ENCODE data around the gene DCLK1. TPM values are rescaled to one million over a fixed set of nuclear protein-coding genes. Genes with fewer than 3 reads are reported as not detected.
"Not testable (repeated sequence)": the region's sequence is repeated elsewhere in the genome, so short reads cannot be mapped to it uniquely, and the experiment has no call there.

Gene DCLK1
- total RNA-seq, 1 donor from 2014 or later = 2.2 TPM

- TF ChIP-seq, protein P1, sequence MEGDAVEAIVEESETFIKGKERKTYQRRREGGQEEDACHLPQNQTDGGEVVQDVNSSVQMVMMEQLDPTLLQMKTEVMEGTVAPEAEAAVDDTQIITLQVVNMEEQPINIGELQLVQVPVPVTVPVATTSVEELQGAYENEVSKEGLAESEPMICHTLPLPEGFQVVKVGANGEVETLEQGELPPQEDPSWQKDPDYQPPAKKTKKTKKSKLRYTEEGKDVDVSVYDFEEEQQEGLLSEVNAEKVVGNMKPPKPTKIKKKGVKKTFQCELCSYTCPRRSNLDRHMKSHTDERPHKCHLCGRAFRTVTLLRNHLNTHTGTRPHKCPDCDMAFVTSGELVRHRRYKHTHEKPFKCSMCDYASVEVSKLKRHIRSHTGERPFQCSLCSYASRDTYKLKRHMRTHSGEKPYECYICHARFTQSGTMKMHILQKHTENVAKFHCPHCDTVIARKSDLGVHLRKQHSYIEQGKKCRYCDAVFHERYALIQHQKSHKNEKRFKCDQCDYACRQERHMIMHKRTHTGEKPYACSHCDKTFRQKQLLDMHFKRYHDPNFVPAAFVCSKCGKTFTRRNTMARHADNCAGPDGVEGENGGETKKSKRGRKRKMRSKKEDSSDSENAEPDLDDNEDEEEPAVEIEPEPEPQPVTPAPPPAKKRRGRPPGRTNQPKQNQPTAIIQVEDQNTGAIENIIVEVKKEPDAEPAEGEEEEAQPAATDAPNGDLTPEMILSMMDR (conservative IDR thresholded peaks at IDR 0.05; ENCODE audit: low read depth, low read length) = no peak
- DNase-seq (ENCODE audit: low read depth) = no peak
- H3K4me3 ChIP-seq (ENCODE audit: low read depth, low read length) = no peak overlapping the region
These were observed 48.8 kb downstream of the DCLK1 start for GRCh38 chr13:36082396-36082795.

DNA sequence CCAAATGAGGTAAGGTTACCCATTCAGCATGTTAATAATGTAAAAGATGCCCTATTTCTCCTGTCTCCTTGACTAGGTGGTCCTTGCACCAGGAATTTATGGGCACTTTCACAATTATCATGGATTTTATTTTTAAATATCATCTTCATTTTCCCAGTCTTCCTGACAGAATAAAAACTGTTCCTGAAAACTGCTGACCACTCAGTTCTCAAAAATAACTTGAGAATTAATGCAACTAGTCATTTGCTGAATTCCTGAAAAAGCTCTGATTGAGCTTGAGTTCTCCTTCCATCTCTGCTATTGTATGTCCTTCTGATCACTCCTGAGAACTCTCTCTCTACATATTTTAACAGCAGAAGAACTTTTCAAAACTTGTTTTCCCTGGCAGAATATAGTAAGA lies 55.0 kb downstream of the DCLK1 start:
- TF ChIP-seq, protein P1 (conservative IDR thresholded peaks at IDR 0.05; ENCODE audit: low read depth, low read length) = no peak
- DNase-seq (ENCODE audit: low read depth) = no peak
- no peak overlapping the region for H3K4me3 ChIP-seq (ENCODE audit: low read depth, low read length)

DNA sequence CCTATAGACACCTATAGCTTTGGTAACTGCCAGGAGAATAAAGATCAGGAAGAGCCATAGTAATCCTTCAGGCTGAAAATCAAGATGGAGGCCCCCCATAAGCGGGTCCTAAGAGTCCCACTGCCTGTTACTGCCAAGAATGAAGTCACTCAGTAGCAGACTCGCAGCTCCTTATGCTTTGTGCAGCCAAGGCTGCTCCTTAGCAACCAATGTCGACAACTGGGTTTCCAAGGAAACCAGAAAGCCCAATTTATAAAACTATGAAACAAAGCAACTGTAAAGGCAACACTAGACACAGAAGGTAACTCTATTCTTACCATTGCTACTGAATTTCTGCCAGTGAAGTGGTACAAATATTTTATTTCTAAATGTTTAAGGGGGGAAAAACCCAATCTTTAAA lies 56.5 kb downstream of the DCLK1 start:
- TF ChIP-seq, protein P1 (conservative IDR thresholded peaks at IDR 0.05; ENCODE audit: low read depth, low read length) = no peak
- no peak for DNase-seq (ENCODE audit: low read depth)
- no peak overlapping the region for H3K4me3 ChIP-seq (ENCODE audit: low read depth, low read length)

DNA sequence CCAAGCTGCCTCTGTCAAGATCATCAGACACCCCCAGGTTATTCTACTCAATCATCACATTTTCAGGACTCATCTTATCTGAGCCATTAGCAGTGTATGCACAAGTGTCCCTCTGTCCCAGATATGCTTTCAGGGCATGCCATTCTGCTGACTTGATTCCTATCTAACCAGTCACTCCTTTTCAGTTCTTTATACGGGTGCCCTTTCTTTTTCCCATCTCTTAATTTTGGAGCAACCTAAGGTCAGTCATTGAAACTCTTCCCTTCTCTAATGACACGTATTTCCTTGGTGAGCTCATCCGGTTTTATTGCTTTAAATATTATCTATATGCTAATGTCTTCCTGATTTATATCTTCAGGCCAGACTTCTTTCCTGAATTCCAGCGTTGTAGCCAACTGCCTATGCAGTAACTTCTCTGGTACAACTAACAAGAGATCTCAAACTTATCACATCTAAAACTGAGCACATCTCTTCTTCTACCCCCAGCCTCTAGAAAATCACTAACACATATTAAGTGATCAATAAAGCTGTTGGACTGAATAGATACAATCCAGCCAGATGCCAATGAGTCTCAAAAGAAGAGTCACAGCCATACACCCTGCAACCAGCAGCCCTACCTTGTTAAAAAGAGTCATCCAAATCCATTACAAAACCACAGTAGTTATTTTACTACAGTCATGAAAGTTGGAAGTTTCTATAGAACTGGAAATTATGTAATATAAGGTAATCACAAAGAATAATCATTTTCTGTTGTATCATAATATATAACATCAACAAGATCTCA lies 58.8 kb downstream of the DCLK1 start:
- no peak for DNase-seq (ENCODE audit: low read depth)
- H3K4me3 ChIP-seq (ENCODE audit: low read depth, low read length) = no peak overlapping the region
- TF ChIP-seq, protein P1 (conservative IDR thresholded peaks at IDR 0.05; ENCODE audit: low read depth, low read length) = no peak

- not testable (repeated sequence) for H3K4me3 ChIP-seq (ENCODE audit: low read depth, low read length); DNase-seq (ENCODE audit: low read depth)
These were observed 60.5 kb downstream of the DCLK1 start for GRCh38 chr13:36070504-36071192.

DNA sequence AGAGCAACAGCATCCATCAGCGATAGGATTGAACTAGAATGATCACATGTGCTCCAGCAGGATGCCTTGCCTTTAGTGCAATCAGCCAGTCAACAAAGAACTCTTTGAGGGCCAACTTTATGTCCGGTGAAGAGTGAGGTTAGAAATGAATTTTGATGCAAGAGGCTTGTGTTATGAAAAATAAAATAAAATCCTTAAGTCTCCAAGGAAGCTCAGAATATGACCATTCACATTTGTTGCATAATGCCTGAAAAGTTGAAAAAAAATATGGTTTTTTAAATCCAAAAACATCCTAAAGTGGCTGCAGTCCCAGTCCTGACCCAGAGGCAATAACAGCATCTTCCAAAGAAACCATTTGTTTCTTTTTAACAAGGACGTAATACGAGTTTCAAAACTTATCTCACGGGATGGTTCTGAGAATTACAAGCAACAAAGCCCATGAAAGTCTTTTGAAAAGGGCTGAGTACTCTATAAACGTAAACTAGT lies 61.3 kb downstream of the DCLK1 start:
- no peak overlapping the region for H3K4me3 ChIP-seq (ENCODE audit: low read depth, low read length)
- TF ChIP-seq, protein P1 (conservative IDR thresholded peaks at IDR 0.05; ENCODE audit: low read depth, low read length) = no peak
- DNase-seq (ENCODE audit: low read depth) = no peak

GRCh38 chr13:36068991-36069390 lies 62.2 kb downstream of the DCLK1 start:
- no peak overlapping the region for H3K4me3 ChIP-seq (ENCODE audit: low read depth, low read length)
- TF ChIP-seq, protein P1 (conservative IDR thresholded peaks at IDR 0.05; ENCODE audit: low read depth, low read length) = no peak

More at GRCh38 chr13:36068991-36069390, 62.2 kb downstream of the DCLK1 start:
- no peak for DNase-seq (ENCODE audit: low read depth)
